H1 (cell line): ENCODE measurements around the gene PEX5L. TPM values are rescaled to one million over a fixed set of nuclear protein-coding genes. Genes with fewer than 3 reads are reported as not detected.

Source experiments
- CTBP2 ChIP-seq: IDR thresholded peaks from 2 replicates; pipeline ENCODE4 v1.7.0; 2011; ENCODE audit warnings: borderline replicate concordance, mild to moderate bottlenecking, moderate library complexity, mixed read lengths, low read length; ENCODE audit not compliant: insufficient read depth, insufficient read length
- NANOG ChIP-seq: IDR thresholded peaks from 2 replicates; pipeline ENCODE4 v1.6.1; 2011; ENCODE audit warnings: low read length, low read depth, mild to moderate bottlenecking, inconsistent platforms; ENCODE audit not compliant: insufficient read depth, poor library complexity, severe bottlenecking
- POU5F1 ChIP-seq: IDR thresholded peaks from 2 replicates; pipeline ENCODE4 v1.6.1; 2011; ENCODE audit warnings: low read depth, mild to moderate bottlenecking, low read length, moderate library complexity
- SIN3A ChIP-seq, 2 experiments: IDR thresholded peaks in 1 of 2; conservative IDR thresholded peaks in 1 of 2; 2 replicates each; pipeline ENCODE4 v1.6.1; 2011 to 2012; ENCODE audit warnings: low read length in 2 of 2, improper control_type of control experiment in 1 of 2, low read depth in 1 of 2, mild to moderate bottlenecking in 1 of 2
- TCF12 ChIP-seq: IDR thresholded peaks from 2 replicates; pipeline ENCODE4 v1.6.1; 2011; ENCODE audit warnings: low read depth, mild to moderate bottlenecking, low read length
- polyA plus RNA-seq, 7 experiments: library from polyadenylated mRNA; depleted of rRNA in 3 of 7; stranded (reverse) in 5 of 7; unstranded in 2 of 7; fragments of >200 nt in 5 of 7; fragments of 200-250 nt in 2 of 7; gene quantifications; 1 replicate in 5 of 7; 2 replicates in 1 of 7; 4 replicates in 1 of 7; pipeline versions ENCODE4 v1.2.1 to v1.2.3, GENCODE V29; 2011 to 2013; ENCODE audit warnings: missing spikeins in 2 of 7, mixed read lengths in 2 of 7
- total RNA-seq: library from RNA; stranded (reverse); fragmentation: NEBNext Ultra II Directional; extraction: Animal tissue kit (Norgen Biotek cat#: 25700); gene quantifications from 2 replicates; pipeline ENCODE4 v1.2.1, GENCODE V29; 2021

Gene PEX5L
- total and polyA plus RNA-seq, 2 of the 8 experiments (the other 6 are each of a cell fraction or from before 2014, with no cell fraction given): 0.80 to 4.2 TPM

GRCh38 chr3:179861292-179861691 lies 175.4 kb downstream of the PEX5L start (continued):
- no peak for TF ChIP-seq POU5F1
- no peak for TF ChIP-seq SIN3A (conservative IDR thresholded peaks at IDR 0.05 in 1 of 2, IDR thresholded peaks at IDR 0.05 in 1 of 2; ENCODE audit: low read depth in 1 of 2, low read length in 2 of 2)
- TF ChIP-seq NANOG: no peak
- TF ChIP-seq TCF12: no peak
- TF ChIP-seq CTBP2: no peak
